Cardiac septum (tissue), 1 donor: ENCODE results near the gene SERP2. TPM values are rescaled to one million over a fixed set of nuclear protein-coding genes. Genes with fewer than 3 reads are reported as not detected.

Experiments used
- DNase-seq: peaks from one replicate; pipeline ENCODE4 v3.0.0-alpha.2; 2020; ENCODE audit warnings: low spot score
- intact Hi-C: fragments of 100-400 bp; cut with DNase I; formaldehyde crosslinking; loops from one replicate; pipeline ENCODE4 v1.14.0; 2022
- total RNA-seq: library from RNA; stranded (reverse); fragmentation: NEBNext Ultra II Directional; extraction: Animal tissue kit (Norgen Biotek cat#: 25700); gene quantifications from one replicate; pipeline ENCODE4 v1.2.1, GENCODE V29; 2021
- donor health status: DM: no; HTN: no; CAD: no.

SERP2 gene
- total RNA-seq, 1 donor from 2014 or later = 7.9 TPM

- no peak for DNase-seq
- intact Hi-C loops = no loop called here
Measured at GRCh38 chr13:44384778-44385177, 11.2 kb downstream of the SERP2 start.

- DNase-seq = no peak
- intact Hi-C loops = no loop called here
Measured at GRCh38 chr13:44385401-44385800, 11.8 kb downstream of the SERP2 start.

DNA sequence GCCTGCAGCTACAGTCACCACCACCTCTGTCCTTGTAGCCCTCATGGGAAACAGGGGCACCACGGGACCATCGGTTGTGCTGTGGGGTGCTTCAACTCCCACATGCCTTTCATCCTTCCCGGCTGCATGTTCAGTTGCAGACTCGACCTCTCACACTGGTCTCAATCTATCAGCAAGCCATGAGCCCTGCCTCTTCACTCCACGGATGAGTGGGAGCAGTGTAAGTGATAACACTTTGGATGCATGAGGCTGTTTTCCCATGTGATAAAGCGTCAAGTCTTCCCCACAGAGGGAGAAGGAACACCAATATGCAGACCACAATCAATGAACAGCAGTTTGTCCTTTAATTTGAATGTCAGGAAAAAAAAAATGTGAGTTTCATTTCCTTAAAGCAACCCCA, 12.2 kb downstream of the SERP2 start:
- intact Hi-C loops = no loop called here
- no peak for DNase-seq

DNA sequence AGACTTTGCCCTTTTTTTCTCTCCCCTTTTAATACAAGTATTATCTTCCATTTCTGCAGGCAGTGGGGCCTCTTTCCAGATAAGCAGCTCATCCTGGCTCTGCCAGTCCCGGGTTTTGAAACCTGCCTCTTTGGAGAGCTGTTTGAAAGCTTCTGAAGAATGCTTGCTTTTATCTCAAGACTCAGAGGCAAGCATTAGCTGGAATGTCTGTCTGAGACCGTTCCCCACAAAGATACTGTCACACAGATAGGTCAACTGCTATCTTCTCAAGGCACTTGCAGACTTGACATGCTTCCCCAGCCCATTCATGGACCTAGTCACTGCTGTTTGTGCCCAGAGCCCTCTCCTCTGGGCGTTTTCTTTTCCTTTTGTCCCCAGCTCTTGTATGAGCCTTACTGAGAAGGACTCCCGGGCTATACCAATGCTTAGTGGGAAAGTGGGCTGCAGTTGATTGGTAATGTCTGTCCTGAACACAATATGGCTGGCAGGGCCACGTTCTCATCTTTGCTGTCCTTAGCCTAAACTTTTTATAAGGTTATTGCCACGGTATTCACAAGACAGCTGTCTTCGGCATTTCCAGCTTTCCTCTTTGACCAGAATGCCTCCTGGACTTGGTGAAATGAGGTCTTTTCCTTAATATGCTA, 13.4 kb downstream of the SERP2 start:
- no peak for DNase-seq

GRCh38 chr13:44388427-44389059, 14.9 kb downstream of the SERP2 start:
- intact Hi-C loops = no loop called here
- DNase-seq = no peak

More for the DNA sequence above, 13.4 kb downstream of the SERP2 start:
- intact Hi-C loops = no loop called here

GRCh38 chr13:44389060-44389666, 15.5 kb downstream of the SERP2 start:
- intact Hi-C loops = no loop called here
- DNase-seq = no peak

- intact Hi-C loops = no loop called here
- DNase-seq = no peak
Measured at GRCh38 chr13:44389876-44390275, 16.3 kb downstream of the SERP2 start.

DNA sequence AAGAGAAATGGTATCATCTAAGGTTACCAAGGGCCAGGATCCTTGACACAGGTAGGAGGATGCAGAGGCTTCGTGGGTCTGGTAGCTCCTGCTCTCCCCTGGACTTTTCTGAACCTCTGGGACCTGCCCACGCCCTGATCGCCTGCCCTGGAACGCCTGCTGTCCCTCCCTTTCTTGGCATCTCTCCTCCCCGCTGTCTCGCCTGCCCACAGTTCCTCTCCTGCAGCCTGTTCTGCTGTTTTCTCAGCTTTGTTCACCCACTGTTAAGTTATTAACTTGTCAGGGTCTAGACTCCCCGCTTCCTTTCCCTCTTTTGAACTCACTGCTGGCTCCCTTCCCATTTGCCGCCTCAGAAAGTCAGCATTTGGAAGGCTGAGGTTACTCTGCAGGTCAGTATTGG, 19.8 kb downstream of the SERP2 start:
- intact Hi-C loops = no loop called here
- DNase-seq = peak; percentile 64

DNA sequence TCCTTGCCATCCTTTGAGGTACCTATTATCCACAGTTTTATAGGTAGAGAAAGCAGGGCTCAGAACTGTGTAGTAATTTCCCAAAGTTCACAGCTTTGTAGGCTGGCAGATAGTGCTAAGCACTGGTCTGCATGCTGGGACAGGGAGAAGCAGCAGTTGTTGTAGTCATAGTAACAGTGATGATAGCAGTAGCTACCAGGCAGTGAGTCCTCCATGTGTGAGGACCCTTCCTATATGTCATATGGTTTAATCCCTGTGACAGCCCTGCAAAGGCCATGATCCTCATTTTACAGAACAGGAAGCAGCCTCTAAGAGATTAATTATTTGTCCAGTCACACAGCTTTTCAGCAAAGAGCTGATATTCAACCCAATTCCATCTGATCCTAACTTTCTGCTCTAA, 21.0 kb downstream of the SERP2 start:
- intact Hi-C loops = no loop called here
- no peak for DNase-seq

GRCh38 chr13:44395976-44396694, 22.5 kb downstream of the SERP2 start:
- intact Hi-C loops = no loop called here
- no peak for DNase-seq

GRCh38 chr13:44396701-44397580, 23.3 kb downstream of the SERP2 start:
- DNase-seq = peak; percentile 71
- intact Hi-C loops = no loop called here

DNA sequence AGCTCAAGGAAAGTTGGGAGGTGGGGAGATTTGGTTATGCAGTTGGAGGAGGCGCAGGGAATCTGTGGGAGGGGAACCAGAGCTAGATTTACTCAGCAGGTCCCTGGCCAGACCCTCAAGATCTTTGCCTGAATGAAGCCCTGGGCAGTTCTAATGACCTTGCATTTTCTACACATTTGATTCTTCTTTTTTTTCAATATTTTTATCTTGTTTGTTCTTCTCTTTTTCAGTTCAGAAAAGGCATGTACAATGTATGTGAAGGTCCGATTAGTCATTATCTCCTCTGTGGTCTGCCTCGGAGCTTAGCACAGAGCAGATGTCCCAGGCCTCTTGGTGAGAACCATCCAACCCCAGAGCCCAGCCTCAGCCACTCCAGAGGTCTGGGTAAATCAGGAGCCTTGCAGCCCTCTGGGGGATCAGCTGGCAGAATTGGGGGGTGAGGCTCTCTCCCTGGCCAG, 24.2 kb downstream of the SERP2 start:
- peak; percentile 22 for DNase-seq
- intact Hi-C loops = no loop called here

GRCh38 chr13:44398606-44399005, 25.0 kb downstream of the SERP2 start:
- intact Hi-C loops = no loop called here
- no peak for DNase-seq

DNA sequence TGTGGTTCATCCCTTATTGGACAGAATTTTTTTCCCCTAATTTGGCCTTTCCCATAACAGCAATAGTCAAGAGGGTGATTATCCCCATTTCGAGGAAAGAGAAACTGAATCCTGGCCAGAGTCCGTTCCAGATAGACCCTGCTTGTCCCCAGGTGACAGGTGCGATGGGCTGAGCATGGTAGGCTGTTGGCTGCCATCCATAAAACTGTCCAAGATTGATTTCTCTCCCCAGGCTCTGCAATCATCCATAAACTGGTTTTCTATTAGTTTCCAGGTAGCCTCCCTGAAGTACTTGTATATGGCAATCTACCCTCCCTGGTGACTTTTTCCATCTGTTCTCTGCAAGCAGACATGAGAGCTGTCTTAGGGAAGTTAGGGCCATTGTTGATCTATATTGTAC, 25.4 kb downstream of the SERP2 start:
- no peak for DNase-seq
- intact Hi-C loops = no loop called here

- DNase-seq = peak; percentile 17
- intact Hi-C loops = no loop called here
Measured at GRCh38 chr13:44400736-44401135, 27.1 kb downstream of the SERP2 start.

DNA sequence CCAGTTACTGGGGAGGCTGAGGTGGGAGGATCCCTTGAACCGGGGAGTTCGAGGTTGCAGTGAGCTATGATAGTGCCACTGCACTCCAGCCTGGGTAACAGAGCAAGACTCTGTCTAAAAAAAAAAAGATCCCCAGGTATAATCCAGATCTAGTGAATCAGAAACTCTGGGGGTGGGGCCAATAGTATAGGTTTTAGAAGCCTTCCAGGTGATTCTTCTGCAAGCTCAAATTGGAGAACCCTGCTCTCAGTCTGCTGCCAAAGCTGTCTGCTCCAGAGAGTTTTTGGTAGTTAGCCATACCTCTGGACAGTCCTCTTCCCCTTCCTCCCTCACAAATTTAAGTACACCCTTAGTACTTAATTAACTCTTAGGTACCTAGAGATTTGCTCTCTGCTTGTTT, 28.0 kb downstream of the SERP2 start:
- intact Hi-C loops = no loop called here
- DNase-seq = peak; percentile 29

GRCh38 chr13:44402899-44403445, 29.3 kb downstream of the SERP2 start:
- DNase-seq = no peak
- intact Hi-C loops = no loop called here

- DNase-seq = peak; percentile 51
Measured at GRCh38 chr13:44403461-44404056, 29.9 kb downstream of the SERP2 start.

More at GRCh38 chr13:44403461-44404056, 29.9 kb downstream of the SERP2 start:
- intact Hi-C loops = no loop called here
